ENCODE measurements around the gene CLEC18A.
"Not testable (repeated sequence)": the region's sequence is repeated elsewhere in the genome, so short reads cannot be mapped to it uniquely, and the experiment has no call there.

CLEC18A gene

DNA sequence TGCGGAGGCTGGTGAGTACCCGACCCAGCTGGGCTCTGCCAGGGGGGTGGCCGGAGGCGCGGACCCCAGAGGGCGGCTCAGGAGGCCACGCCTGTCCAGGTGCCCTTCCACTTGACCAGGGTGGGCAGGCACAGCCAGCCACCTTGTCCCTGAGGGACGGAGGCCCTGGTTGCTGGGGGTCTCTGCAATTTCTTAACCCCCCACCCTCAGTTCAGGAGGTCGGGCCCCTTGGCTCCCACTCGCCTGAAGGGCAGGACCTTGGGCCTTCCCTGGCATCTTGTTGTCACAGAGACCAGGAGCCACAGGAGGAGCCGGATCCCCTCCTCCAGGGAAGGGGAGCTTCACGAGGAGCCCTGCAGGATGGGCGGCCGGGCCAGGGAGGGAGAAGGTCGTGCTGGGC is 982 bp downstream of the CLEC18A start:
- not testable (repeated sequence) for DNase-seq (ENCODE audit: low spot score)

- DNase-seq (ENCODE audit: low spot score) = not testable (repeated sequence)
Measured at GRCh38 chr16:69952572-69953355, 1.6 kb downstream of the CLEC18A start.

DNA sequence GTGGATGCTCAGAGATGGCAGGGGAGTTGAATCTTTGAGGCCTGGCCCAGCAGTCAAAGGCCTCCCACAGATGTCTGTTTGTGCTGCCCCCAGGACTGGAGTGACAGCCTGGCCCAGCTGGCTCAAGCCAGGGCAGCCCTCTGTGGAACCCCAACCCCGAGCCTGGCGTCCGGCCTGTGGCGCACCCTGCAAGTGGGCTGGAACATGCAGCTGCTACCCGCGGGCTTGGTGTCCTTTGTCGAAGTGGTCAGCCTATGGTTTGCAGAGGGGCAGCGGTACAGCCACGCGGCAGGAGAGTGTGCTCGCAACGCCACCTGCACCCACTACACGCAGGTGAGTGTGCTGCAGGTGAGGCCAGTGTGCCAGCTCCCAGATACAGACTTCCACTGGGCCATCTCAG is 3.1 kb downstream of the CLEC18A start:
- not testable (repeated sequence) for DNase-seq (ENCODE audit: low spot score)

- not testable (repeated sequence) for DNase-seq (ENCODE audit: low spot score)
Measured at GRCh38 chr16:69963312-69963711, 12.2 kb downstream of the CLEC18A start.

- peak; percentile 44 for DNase-seq (ENCODE audit: low spot score)
Measured at GRCh38 chr16:69964960-69965660, 14.0 kb downstream of the CLEC18A start.

GRCh38 chr16:69965661-69966054 is 14.5 kb downstream of the CLEC18A start:
- DNase-seq (ENCODE audit: low spot score) = not testable (repeated sequence)

DNA sequence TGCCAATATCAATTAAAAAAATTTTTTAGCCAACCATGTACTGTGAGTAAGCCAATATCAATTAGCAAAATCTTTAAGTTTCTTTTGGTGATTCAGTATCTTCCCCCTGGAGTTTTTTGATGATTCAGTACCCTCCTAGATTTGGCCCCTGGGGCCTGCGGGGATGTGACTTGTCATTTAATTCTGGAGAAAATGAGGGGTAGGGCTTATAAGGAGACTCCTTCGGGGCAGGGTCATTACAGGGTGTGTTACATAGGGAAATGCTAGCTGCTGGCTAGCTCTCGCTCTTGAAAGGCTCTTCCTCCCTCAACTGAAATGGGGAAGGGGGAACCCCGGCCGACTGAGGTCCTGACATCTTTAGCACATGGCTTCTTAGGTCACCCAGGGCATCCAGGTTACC is 16.6 kb downstream of the CLEC18A start:
- DNase-seq (ENCODE audit: low spot score) = not testable (repeated sequence)

DNA sequence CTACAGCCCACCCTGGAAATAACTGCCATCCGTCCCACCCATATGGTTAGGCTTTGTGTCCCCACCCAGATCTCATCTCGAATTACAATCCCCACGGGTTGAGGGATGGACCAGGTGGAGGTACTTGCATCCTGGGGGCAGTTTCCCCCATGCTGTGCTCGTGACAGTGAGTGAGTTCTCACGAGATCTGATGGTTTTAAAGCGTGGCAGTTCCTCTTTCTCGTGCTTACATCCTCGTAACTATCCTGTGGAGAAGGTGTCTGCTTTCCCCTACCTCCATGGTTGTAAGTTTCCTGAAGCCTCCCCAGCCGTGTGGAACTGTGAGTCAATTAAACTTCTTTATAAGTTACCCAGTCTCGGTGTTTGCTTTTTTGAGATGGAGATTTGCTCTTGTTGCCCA is 17.0 kb downstream of the CLEC18A start:
- not testable (repeated sequence) for DNase-seq (ENCODE audit: low spot score)

- not testable (repeated sequence) for DNase-seq (ENCODE audit: low spot score)
Measured at GRCh38 chr16:69969657-69970056, 18.5 kb downstream of the CLEC18A start.

DNA sequence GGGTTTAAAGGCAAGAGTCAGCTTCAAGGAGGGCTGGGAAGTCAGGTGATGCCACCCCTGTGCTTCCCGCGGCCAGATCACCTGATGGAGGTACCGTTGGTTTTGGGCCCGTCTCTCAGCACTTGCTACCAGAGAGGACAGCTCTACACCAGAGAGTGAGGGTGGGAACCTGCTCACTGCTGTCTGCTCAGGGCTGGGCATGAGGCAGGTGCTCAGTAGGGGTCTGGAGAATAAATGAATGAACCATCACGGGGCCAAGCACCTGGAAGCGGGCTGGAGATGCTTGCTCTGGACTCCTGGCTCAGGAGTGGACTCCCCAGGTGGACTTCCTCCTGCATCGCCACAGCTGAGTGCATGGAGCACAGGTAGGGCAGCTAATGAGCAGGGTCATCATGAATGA is 21.0 kb downstream of the CLEC18A start:
- not testable (repeated sequence) for DNase-seq (ENCODE audit: low spot score)

DNA sequence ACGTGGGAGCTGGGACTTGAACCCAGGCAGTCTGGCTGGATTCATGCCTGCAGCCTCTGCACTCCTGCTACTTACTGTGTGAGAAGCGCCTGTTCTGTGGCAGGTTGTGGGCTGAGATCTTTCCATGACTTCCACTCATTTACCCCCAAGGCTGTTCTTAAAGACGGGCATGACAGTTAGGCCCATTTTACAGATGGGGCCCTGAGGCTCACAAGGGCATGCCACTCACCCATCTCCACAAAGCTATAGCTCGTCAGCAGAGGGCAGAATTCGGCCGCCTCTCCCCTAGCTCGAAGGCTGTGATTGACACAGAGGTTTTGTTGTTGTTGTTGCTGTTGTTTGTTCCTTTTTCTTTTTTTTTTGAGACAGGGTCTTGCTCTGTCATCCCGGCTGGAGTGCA is 21.8 kb downstream of the CLEC18A start:
- not testable (repeated sequence) for DNase-seq (ENCODE audit: low spot score)

DNA sequence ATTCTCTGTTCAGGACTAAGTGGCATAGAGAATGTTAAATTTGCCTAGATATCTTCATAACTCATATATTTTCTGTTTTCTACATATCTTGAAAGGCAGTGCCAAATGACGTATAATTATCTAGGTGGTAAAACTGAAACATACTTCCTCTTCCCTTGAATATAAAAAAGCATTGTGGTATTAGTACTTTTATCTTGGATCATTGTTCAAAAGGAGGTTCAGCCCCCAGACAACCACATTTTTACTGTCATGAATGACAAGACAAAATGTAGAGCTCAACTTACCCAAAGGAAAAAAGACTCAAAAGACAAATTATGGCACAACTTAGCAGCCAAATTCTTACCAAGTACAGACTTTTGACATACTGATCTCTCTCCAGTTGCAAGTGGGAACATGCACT is 34.1 kb downstream of the CLEC18A start:
- DNase-seq (ENCODE audit: low spot score) = not testable (repeated sequence)

DNA sequence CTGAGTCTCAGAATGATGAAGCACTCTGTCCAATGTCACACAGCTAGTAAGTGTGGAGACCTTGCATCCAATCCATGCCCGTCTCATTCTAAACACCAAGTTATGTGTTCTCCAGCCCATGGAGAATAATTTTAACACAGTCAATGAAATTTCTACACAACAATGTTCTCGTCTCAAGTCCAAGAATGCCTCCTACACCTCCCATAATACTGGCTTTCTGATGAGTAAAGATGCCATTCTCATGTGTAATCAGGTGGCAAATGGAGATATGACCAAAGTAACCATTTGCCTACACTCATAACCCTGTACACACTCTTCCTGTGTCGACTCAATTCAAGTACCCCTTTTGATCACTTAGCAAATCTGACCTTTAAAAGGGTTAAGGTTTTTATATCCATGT is 46.8 kb downstream of the CLEC18A start:
- DNase-seq (ENCODE audit: low spot score) = peak; percentile 73

DNA sequence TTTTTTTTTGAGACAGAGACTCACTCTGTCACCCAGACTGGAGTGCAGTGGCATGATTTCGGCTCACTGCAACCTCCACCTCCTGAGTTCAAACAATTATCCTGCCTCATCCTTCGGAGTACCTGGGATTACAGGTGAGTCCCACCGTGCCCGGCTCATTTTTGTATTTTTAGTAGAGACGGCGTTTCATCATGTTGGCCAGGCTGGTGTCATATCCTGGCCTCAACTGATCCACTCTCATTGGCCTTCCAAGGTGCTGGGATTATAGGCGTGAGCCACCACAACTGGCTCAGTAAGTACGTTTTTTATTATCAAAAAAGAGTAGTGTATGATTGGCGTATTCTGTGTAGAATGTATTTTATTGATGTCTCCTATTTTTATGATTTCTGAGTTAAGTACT is 48.7 kb downstream of the CLEC18A start:
- not testable (repeated sequence) for DNase-seq (ENCODE audit: low spot score)

- not testable (repeated sequence) for DNase-seq (ENCODE audit: low spot score)
Measured at GRCh38 chr16:70003511-70003910, 52.4 kb downstream of the CLEC18A start.

GRCh38 chr16:70008604-70009003 is 57.5 kb downstream of the CLEC18A start:
- not testable (repeated sequence) for DNase-seq (ENCODE audit: low spot score)

GRCh38 chr16:70010615-70011014 is 59.5 kb downstream of the CLEC18A start:
- DNase-seq (ENCODE audit: low spot score) = not testable (repeated sequence)

GRCh38 chr16:70011120-70011519 is 60.0 kb downstream of the CLEC18A start:
- DNase-seq (ENCODE audit: low spot score) = not testable (repeated sequence)

- not testable (repeated sequence) for DNase-seq (ENCODE audit: low spot score)
Measured at GRCh38 chr16:70012354-70012753, 61.2 kb downstream of the CLEC18A start.

GRCh38 chr16:70012951-70013350 is 61.8 kb downstream of the CLEC18A start:
- not testable (repeated sequence) for DNase-seq (ENCODE audit: low spot score)

Data from kidney tubule cell (primary cell).